Keratinocyte (primary cell): ENCODE measurements around the gene PRKCA. TPM values are rescaled to one million over a fixed set of nuclear protein-coding genes. Genes with fewer than 3 reads are reported as not detected.
"Not testable (repeated sequence)": the region's sequence is repeated elsewhere in the genome, so short reads cannot be mapped to it uniquely, and the experiment has no call there.

Source experiments
- DNase-seq: peaks from one replicate; pipeline ENCODE4 v3.0.0-alpha.2; 2011; ENCODE audit warnings: low read depth, missing footprints, low spot score
- FAIRE-seq: peaks from 2 replicates; lab custom pipeline; 2011; peaks lifted over from hg19 to GRCh38; lab: Jason Lieb, UNC
- H2AFZ ChIP-seq: 2 replicates; pipeline ENCODE4 v1.6.0; 2012; ENCODE audit warnings: low read length, control low read depth, inconsistent platforms; ENCODE audit not compliant: control insufficient read depth
- H3K27ac ChIP-seq: 2 replicates; pipeline ENCODE4 v1.5.1; 2011; ENCODE audit warnings: low read length; ENCODE audit not compliant: control insufficient read depth, insufficient read depth
- H3K27me3 ChIP-seq: 3 replicates; pipeline ENCODE4 v1.6.0; 2011; ENCODE audit warnings: low read length; ENCODE audit not compliant: control insufficient read depth, insufficient read depth; ENCODE audit errors: extremely low read depth
- H3K36me3 ChIP-seq, 2 experiments: 2 replicates in 1 of 2; 3 replicates in 1 of 2; pipeline ENCODE4 v1.5.1; 2011; ENCODE audit warnings: low read length in 2 of 2, mild to moderate bottlenecking in 1 of 2; ENCODE audit not compliant: control insufficient read depth in 2 of 2, insufficient read depth in 2 of 2; ENCODE audit errors: extremely low read depth in 1 of 2
- H3K4me1 ChIP-seq: 3 replicates; pipeline ENCODE4 v1.5.1; 2011; ENCODE audit warnings: low read length; ENCODE audit not compliant: control insufficient read depth, insufficient read depth; ENCODE audit errors: extremely low read depth
- H3K4me2 ChIP-seq: 3 replicates; pipeline ENCODE4 v1.6.0; 2011; ENCODE audit warnings: low read depth, low read length; ENCODE audit not compliant: control insufficient read depth, insufficient read depth; ENCODE audit errors: extremely low read depth
- H3K4me3 ChIP-seq, 3 experiments: fragments of 200-600 bp in 1 of 3; sonication (generic) in 1 of 3; 2 replicates in 2 of 3; 3 replicates in 1 of 3; pipeline ENCODE4 v1.5.1; 2011 to 2016; ENCODE audit warnings: low read length in 3 of 3, mild to moderate bottlenecking in 3 of 3, control low read depth in 2 of 3, inconsistent platforms in 1 of 3, low read depth in 1 of 3, mixed read lengths in 1 of 3, mixed run types in 1 of 3, moderate library complexity in 1 of 3; ENCODE audit not compliant: control insufficient read depth in 2 of 3, insufficient read depth in 2 of 3; ENCODE audit errors: extremely low read depth in 1 of 3
- H3K79me2 ChIP-seq: 2 replicates; pipeline ENCODE4 v1.6.0; 2012; ENCODE audit warnings: low read length; ENCODE audit not compliant: control insufficient read depth, insufficient read depth
- H3K9ac ChIP-seq: 3 replicates; pipeline ENCODE4 v1.6.0; 2011; ENCODE audit warnings: low read length; ENCODE audit not compliant: control insufficient read depth, insufficient read depth; ENCODE audit errors: extremely low read depth
- H3K9me1 ChIP-seq: 3 replicates; pipeline ENCODE4 v1.6.0; 2011; ENCODE audit warnings: low read length; ENCODE audit not compliant: control insufficient read depth, insufficient read depth; ENCODE audit errors: extremely low read depth
- H3K9me3 ChIP-seq: 2 replicates; pipeline ENCODE4 v1.5.1; 2012; ENCODE audit warnings: low read depth, low read length; ENCODE audit not compliant: control insufficient read depth
- H4K20me1 ChIP-seq: 3 replicates; pipeline ENCODE4 v1.6.0; 2011; ENCODE audit warnings: low read length; ENCODE audit not compliant: control insufficient read depth, insufficient read depth; ENCODE audit errors: extremely low read depth
- EZH2 ChIP-seq: IDR thresholded peaks from one replicate; pipeline ENCODE4 v1.6.1; 2012; ENCODE audit warnings: inconsistent platforms, mild to moderate bottlenecking, low read length, moderate library complexity
- dilution Hi-C: fragments of 300-500 bp; cut with MboI; formaldehyde crosslinking; loops from one replicate; pipeline ENCODE4 v1.7.0; 2020; ENCODE audit warnings: low sequenced_read_pairs; ENCODE audit not compliant: extremely low pct_ligation_motif_present
- polyA plus RNA-seq, 5 experiments: library from polyadenylated mRNA; depleted of rRNA in 3 of 5; stranded (reverse) in 3 of 5; stranded (forward) in 1 of 5; unstranded in 1 of 5; fragments of >200 nt; gene quantifications; 1 replicate in 1 of 5; 2 replicates in 3 of 5; 3 replicates in 1 of 5; pipeline versions ENCODE4 v1.2.1 to v1.2.3, GENCODE V29; 2011 to 2012; ENCODE audit warnings: missing spikeins in 2 of 5, low read depth in 1 of 5, low replicate concordance in 1 of 5
- TF ChIP-seq, protein P1 (sequence below), 3 experiments: IDR thresholded peaks in 1 of 3; conservative IDR thresholded peaks in 1 of 3; optimal IDR thresholded peaks in 1 of 3; 2 replicates in 2 of 3; 3 replicates in 1 of 3; pipeline versions ENCODE3 to v1.5.1; 2011; ENCODE audit warnings: low read length in 3 of 3, mild to moderate bottlenecking in 3 of 3, moderate library complexity in 2 of 3, control low read depth in 1 of 3, inconsistent platforms in 1 of 3; ENCODE audit not compliant: insufficient read depth in 2 of 3; ENCODE audit errors: extremely low read depth in 1 of 3

The PRKCA gene
- polyA plus RNA-seq, 1 donor (not counting 4 experiments of a cell fraction or from before 2014, with no cell fraction given): 3.6 TPM

DNA sequence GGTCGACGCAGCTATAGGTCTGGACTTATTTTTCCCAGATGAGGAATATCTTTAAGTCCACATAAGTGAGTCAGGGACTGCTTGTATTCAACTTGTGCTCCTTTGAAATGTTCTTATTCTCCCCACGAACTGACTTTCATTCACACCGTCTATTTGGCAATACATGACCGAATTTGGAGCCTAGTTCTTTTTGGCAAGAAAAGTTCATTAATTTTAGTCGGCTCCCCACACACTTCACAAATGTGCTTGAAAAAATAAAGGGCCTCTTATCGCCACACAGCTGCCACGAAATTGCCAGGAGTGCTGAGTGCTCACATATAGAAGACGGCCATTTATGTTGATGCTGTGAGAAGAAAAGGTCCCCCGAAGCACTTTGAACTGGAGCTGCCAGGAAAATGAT, 152.6 kb downstream of the PRKCA start:
- peaks cover 9% of the 10 kb centered on the region for H3K4me1 ChIP-seq
- no peak overlapping the region for H3K4me2 ChIP-seq
- H3K9me1 ChIP-seq: no peaks in the 10 kb centered on the region
- no peak overlapping the region for H3K9ac ChIP-seq
- dilution Hi-C loops: no loop called here
- no peaks in the 10 kb centered on the region for H4K20me1 ChIP-seq
- TF ChIP-seq, protein P1, sequence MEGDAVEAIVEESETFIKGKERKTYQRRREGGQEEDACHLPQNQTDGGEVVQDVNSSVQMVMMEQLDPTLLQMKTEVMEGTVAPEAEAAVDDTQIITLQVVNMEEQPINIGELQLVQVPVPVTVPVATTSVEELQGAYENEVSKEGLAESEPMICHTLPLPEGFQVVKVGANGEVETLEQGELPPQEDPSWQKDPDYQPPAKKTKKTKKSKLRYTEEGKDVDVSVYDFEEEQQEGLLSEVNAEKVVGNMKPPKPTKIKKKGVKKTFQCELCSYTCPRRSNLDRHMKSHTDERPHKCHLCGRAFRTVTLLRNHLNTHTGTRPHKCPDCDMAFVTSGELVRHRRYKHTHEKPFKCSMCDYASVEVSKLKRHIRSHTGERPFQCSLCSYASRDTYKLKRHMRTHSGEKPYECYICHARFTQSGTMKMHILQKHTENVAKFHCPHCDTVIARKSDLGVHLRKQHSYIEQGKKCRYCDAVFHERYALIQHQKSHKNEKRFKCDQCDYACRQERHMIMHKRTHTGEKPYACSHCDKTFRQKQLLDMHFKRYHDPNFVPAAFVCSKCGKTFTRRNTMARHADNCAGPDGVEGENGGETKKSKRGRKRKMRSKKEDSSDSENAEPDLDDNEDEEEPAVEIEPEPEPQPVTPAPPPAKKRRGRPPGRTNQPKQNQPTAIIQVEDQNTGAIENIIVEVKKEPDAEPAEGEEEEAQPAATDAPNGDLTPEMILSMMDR (optimal IDR thresholded peaks at IDR 0.05 in 1 of 3, IDR thresholded peaks at IDR 0.05 in 1 of 3, conservative IDR thresholded peaks at IDR 0.05 in 1 of 3; ENCODE audit: extremely low read depth in 1 of 3, insufficient read depth in 2 of 3, low read length in 3 of 3): no peak
- TF ChIP-seq EZH2: no peak
- no peak overlapping the region for H3K27ac ChIP-seq
- peaks cover 2% of the 10 kb centered on the region for H3K9me3 ChIP-seq
- no peak overlapping the region for H3K4me3 ChIP-seq
- FAIRE-seq: no peak
- no peaks in the 10 kb centered on the region for H3K27me3 ChIP-seq
- H2AFZ ChIP-seq: no peak overlapping the region
- no peaks in the 10 kb centered on the region for H3K79me2 ChIP-seq
- DNase-seq: no peak
- H3K36me3 ChIP-seq: no peaks in the 10 kb centered on the region

DNA sequence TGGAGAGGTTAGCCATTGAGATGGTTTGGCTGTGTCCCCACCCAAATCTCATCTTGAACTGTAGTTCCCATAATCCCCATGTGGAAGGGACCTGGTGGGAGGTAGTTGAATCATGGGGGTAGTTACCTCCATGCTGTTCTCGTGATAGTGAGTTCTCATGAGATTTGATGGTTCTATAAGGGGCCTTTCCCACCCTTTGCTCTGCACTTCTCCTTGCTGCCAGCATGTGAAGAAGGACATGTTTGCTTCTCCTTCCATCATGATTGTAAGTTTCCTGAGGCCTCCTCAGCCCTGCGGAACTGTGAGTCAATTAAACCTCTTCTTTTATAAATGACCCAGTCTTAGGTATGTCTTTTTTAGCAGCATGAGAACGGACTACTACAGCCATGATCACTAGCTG, 155.1 kb downstream of the PRKCA start:
- dilution Hi-C loops, H3K9me3 ChIP-seq, H3K79me2 ChIP-seq, FAIRE-seq, H3K4me3 ChIP-seq, DNase-seq, H3K36me3 ChIP-seq, H3K27ac ChIP-seq, H2AFZ ChIP-seq, H3K27me3 ChIP-seq, H3K9ac ChIP-seq, H3K4me2 ChIP-seq, H4K20me1 ChIP-seq, H3K9me1 ChIP-seq: not testable (repeated sequence)
- peaks cover 32% of the 10 kb centered on the region for H3K4me1 ChIP-seq

DNA sequence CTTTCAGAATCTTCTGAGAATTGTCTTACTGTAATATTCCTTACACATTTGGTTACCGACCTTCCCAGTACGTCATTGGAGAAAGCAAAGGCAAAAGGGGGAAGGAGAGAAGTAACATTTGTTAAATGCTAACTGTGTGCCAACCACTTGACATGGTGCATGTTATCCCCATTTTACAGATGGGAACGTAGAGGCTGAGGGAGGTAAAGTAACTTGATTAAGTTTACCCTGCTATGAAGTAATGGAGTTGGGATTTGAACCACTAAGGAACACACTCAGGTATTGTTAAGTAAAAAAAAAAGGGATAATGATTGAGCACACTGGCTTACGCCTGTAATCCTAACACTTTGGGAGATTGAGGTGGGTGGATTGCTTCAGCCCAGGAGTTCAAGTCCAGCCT, 156.4 kb downstream of the PRKCA start:
- TF ChIP-seq EZH2: no peak
- TF ChIP-seq, protein P1 (optimal IDR thresholded peaks at IDR 0.05 in 1 of 3, IDR thresholded peaks at IDR 0.05 in 1 of 3, conservative IDR thresholded peaks at IDR 0.05 in 1 of 3; ENCODE audit: extremely low read depth in 1 of 3, insufficient read depth in 2 of 3, low read length in 3 of 3): no peak
- Histone ChIP-seq H3K27me3 (no peaks in the 10 kb centered on the region), H3K9ac (no peak overlapping the region), H3K27ac (no peak overlapping the region), H3K4me2 (no peak overlapping the region), H3K36me3 (no peaks in the 10 kb centered on the region), H3K79me2 (no peaks in the 10 kb centered on the region), H3K9me1 (no peaks in the 10 kb centered on the region), H2AFZ (no peak overlapping the region), H3K9me3 (peaks cover 2% of the 10 kb centered on the region), H4K20me1 (no peaks in the 10 kb centered on the region), H3K4me3 (no peak overlapping the region), H3K4me1 (peaks cover 41% of the 10 kb centered on the region)
- dilution Hi-C loops: no loop called here
- FAIRE-seq (no peak), DNase-seq (no peak)
